WTC11 (cell line): ENCODE results near the gene PHF21B. TPM values are rescaled to one million over a fixed set of nuclear protein-coding genes. Genes with fewer than 3 reads are reported as not detected.

Source experiments
- ATAC-seq: fragments of 200-7000 bp; cut with Tn5 transposase; 2 replicates; pipeline ENCODE4 v1.10.0; 2021; ENCODE audit warnings: mild to moderate bottlenecking, moderate library complexity
- CTCF ChIA-PET: fragments of 300-600 bp; sonication (Branson Sonifier 250); formaldehyde crosslinking; loops from one replicate; lab custom pipeline; 2021; ENCODE audit warnings: antibody characterized with exemption; lab: Charles Lee
- POLR2A ChIA-PET: fragments of 350-600 bp; sonication (Branson Sonifier 250); formaldehyde crosslinking; loops from one replicate; lab custom pipeline; 2021; ENCODE audit warnings: antibody characterized with exemption; lab: Charles Lee
- DNase-seq: peaks from one replicate; pipeline ENCODE4 v3.0.0; 2021; ENCODE audit warnings: low spot score
- H3K27ac Mint-ChIP-seq: 2 replicates; pipeline ENCODE4 v1.8.0; 2021; ENCODE audit warnings: mixed read lengths
- H3K27me3 Mint-ChIP-seq: 2 replicates; pipeline ENCODE4 v1.8.0; 2021; ENCODE audit warnings: low read depth, mild to moderate bottlenecking, moderate library complexity, mixed read lengths
- H3K36me3 Mint-ChIP-seq: 2 replicates; pipeline ENCODE4 v1.8.0; 2021; ENCODE audit warnings: mixed read lengths
- H3K4me1 Mint-ChIP-seq: 2 replicates; pipeline ENCODE4 v1.8.0; 2022; ENCODE audit warnings: mixed read lengths
- H3K4me3 Mint-ChIP-seq: 2 replicates; pipeline ENCODE4 v1.8.0; 2021; ENCODE audit warnings: mild to moderate bottlenecking, moderate library complexity, mixed read lengths
- H3K9me3 Mint-ChIP-seq: 2 replicates; pipeline ENCODE4 v1.8.0; 2021; ENCODE audit warnings: mixed read lengths
- CBFB ChIP-seq: sonication (generic); formaldehyde crosslinking; IDR thresholded peaks from 2 replicates; pipeline ENCODE4 v1.8.1; 2022; ENCODE audit warnings: mild to moderate bottlenecking, low read depth, missing genetic modification reagents
- GRHL2 ChIP-seq: fragments of 250-450 bp; sonication (Bioruptor Pico); IDR thresholded peaks from 2 replicates; pipeline ENCODE4 v1.8.0; 2022; ENCODE audit warnings: mild to moderate bottlenecking, moderate library complexity; ENCODE audit not compliant: insufficient replicate concordance, severe bottlenecking
- NFE2L1 ChIP-seq: sonication (generic); formaldehyde crosslinking; IDR thresholded peaks from 2 replicates; pipeline ENCODE4 v1.8.1; 2023; ENCODE audit warnings: missing genetic modification reagents
- NFYB ChIP-seq: sonication (generic); formaldehyde crosslinking; conservative IDR thresholded peaks from 2 replicates; pipeline ENCODE4 v1.8.0; 2022; ENCODE audit warnings: low read depth, missing genetic modification reagents
- NR2C2 ChIP-seq: sonication (generic); formaldehyde crosslinking; IDR thresholded peaks from 2 replicates; pipeline ENCODE4 v1.8.0; 2022; ENCODE audit warnings: mild to moderate bottlenecking, missing genetic modification reagents
- RELA ChIP-seq: sonication (generic); formaldehyde crosslinking; IDR thresholded peaks from 2 replicates; pipeline ENCODE4 v1.8.1; 2022; ENCODE audit warnings: missing genetic modification reagents, mild to moderate bottlenecking, borderline replicate concordance
- SP1 ChIP-seq: sonication (generic); formaldehyde crosslinking; conservative IDR thresholded peaks from 2 replicates; pipeline ENCODE4 v1.8.1; 2022; ENCODE audit warnings: missing genetic modification reagents
- USF2 ChIP-seq: sonication (generic); formaldehyde crosslinking; IDR thresholded peaks from 2 replicates; pipeline ENCODE4 v1.8.1; 2023; ENCODE audit warnings: mild to moderate bottlenecking, missing genetic modification reagents, moderate library complexity
- ZBTB43 ChIP-seq: sonication (generic); formaldehyde crosslinking; IDR thresholded peaks from 2 replicates; pipeline ENCODE4 v1.8.1; 2023; ENCODE audit warnings: mild to moderate bottlenecking, missing genetic modification reagents
- ZNF121 ChIP-seq: sonication (generic); formaldehyde crosslinking; IDR thresholded peaks from 2 replicates; pipeline ENCODE4 v1.8.0; 2023; ENCODE audit warnings: missing genetic modification reagents
- ZNF281 ChIP-seq: sonication (generic); formaldehyde crosslinking; IDR thresholded peaks from 2 replicates; pipeline ENCODE4 v1.8.0; 2023; ENCODE audit warnings: mild to moderate bottlenecking, missing genetic modification reagents
- ZNF416 ChIP-seq: fragments of 250-450 bp; sonication (Bioruptor Pico); IDR thresholded peaks from 2 replicates; pipeline ENCODE4 v1.9.0; 2021; ENCODE audit warnings: mild to moderate bottlenecking, inconsistent platforms
- ZNF532 ChIP-seq: fragments of 250-450 bp; sonication (Bioruptor Pico); IDR thresholded peaks from 2 replicates; pipeline ENCODE4 v1.9.0; 2021; ENCODE audit warnings: mild to moderate bottlenecking, borderline replicate concordance
- ZSCAN18 ChIP-seq: fragments of 250-450 bp; sonication (Bioruptor Pico); IDR thresholded peaks from 2 replicates; pipeline ENCODE4 v2.1.2; 2022; ENCODE audit warnings: mild to moderate bottlenecking, moderate library complexity
- total RNA-seq: library from RNA; stranded (reverse); gene quantifications from 3 replicates; pipeline ENCODE4 v1.2.3, GENCODE V29; 2021

PHF21B gene
- total RNA-seq, 1 experiment from 2014 or later = 107 TPM

- TF ChIP-seq ZNF121 (CRISPR knock-in tag) (no peak), NR2C2 (CRISPR knock-in tag) (no peak), ZNF416 (CRISPR knock-in tag) (no peak), USF2 (CRISPR knock-in tag) (no peak), ZNF281 (CRISPR knock-in tag) (no peak), NFYB (no peak), GRHL2 (CRISPR knock-in tag) (no peak), CBFB (CRISPR knock-in tag) (no peak)
- TF ChIP-seq, all 79 proteins: peak for 0
These were observed 79.6 kb downstream of the PHF21B start (continued) for GRCh38 chr22:44930016-44930710.

- no peak for TF ChIP-seq NFE2L1
- no peak for TF ChIP-seq ZBTB43
- TF ChIP-seq RELA (CRISPR knock-in tag) = no peak
- no peak for TF ChIP-seq ZSCAN18 (CRISPR knock-in tag)
- no peak for TF ChIP-seq ZNF532
- no peak for TF ChIP-seq SP1
- ChIA-PET POLR2A (no interaction called here), CTCF (interaction anchor here (0.8 kb wide), 1 partner anchor 109 kb away, joined by 3 read pairs; no protein-coding TSS in a partner anchor)
These were observed 80.3 kb downstream of the PHF21B start for GRCh38 chr22:44929359-44930015.

More at GRCh38 chr22:44929359-44930015, 80.3 kb downstream of the PHF21B start:
- DNase-seq = no peak
- Mint-ChIP-seq H3K4me3 (no peak overlapping the region), H3K27me3 (no peaks in the 10 kb centered on the region), H3K27ac (peak overlapping the region; percentile 53; the same call in 1 of the 2 replicates), H3K4me1 (peaks cover 17% of the 10 kb centered on the region), H3K9me3 (peaks cover 11% of the 10 kb centered on the region), H3K36me3 (peaks cover 39% of the 10 kb centered on the region)
- no peak for ATAC-seq
